Glutamatergic neuron (in vitro differentiated cells): Measurements from ENCODE around the gene LSAMP. TPM values are rescaled to one million over a fixed set of nuclear protein-coding genes. Genes with fewer than 3 reads are reported as not detected.

Source experiments
- DNase-seq: peaks from one replicate; pipeline ENCODE4 v3.0.0; 2022
- H3K27ac Mint-ChIP-seq: one replicate; pipeline ENCODE4 v1.8.0; 2020; ENCODE audit warnings: mild to moderate bottlenecking, mixed read lengths, inconsistent platforms; ENCODE audit not compliant: unreplicated experiment
- H3K27me3 Mint-ChIP-seq: one replicate; pipeline ENCODE4 v1.8.0; 2020; ENCODE audit warnings: mild to moderate bottlenecking, moderate library complexity, mixed read lengths, inconsistent platforms; ENCODE audit not compliant: unreplicated experiment
- H3K36me3 Mint-ChIP-seq: one replicate; pipeline ENCODE4 v1.8.0; 2020; ENCODE audit warnings: mild to moderate bottlenecking, mixed read lengths, inconsistent platforms; ENCODE audit not compliant: unreplicated experiment
- H3K4me1 Mint-ChIP-seq: one replicate; pipeline ENCODE4 v1.8.0; 2020; ENCODE audit warnings: mild to moderate bottlenecking, low read depth, mixed read lengths, inconsistent platforms; ENCODE audit not compliant: unreplicated experiment
- H3K4me3 Mint-ChIP-seq: one replicate; pipeline ENCODE4 v1.8.0; 2020; ENCODE audit warnings: mild to moderate bottlenecking, mixed read lengths, inconsistent platforms; ENCODE audit not compliant: unreplicated experiment
- H3K9me3 Mint-ChIP-seq: one replicate; pipeline ENCODE4 v1.8.0; 2020; ENCODE audit warnings: mild to moderate bottlenecking, moderate library complexity, mixed read lengths, inconsistent platforms; ENCODE audit not compliant: unreplicated experiment
- CTCF ChIP-seq: fragments of 200-600 bp; sonication (generic); IDR thresholded peaks from one replicate; pipeline ENCODE4 v1.5.0; 2021; ENCODE audit not compliant: partially characterized antibody, unreplicated experiment
- total RNA-seq: library from RNA; stranded (reverse); fragmentation: NEBNext Ultra II Directional; extraction: Animal tissue kit (Norgen Biotek cat#: 25700); gene quantifications from one replicate; pipeline ENCODE4 v1.2.1, GENCODE V29; 2021; ENCODE audit not compliant: unreplicated experiment

The LSAMP gene
- total RNA-seq, 1 donor from 2014 or later: 67.1 TPM

- no peak for TF ChIP-seq CTCF
- Mint-ChIP-seq H3K9me3 (peaks cover 2% of the 10 kb centered on the region), H3K27ac (no peak overlapping the region), H3K27me3 (peaks cover 2% of the 10 kb centered on the region), H3K4me3 (no peak overlapping the region), H3K4me1 (peaks cover 4% of the 10 kb centered on the region), H3K36me3 (no peaks in the 10 kb centered on the region)
- no peak for DNase-seq
Observed at GRCh38 chr3:115832265-115832664, 613.0 kb downstream of the LSAMP start.

- no peak overlapping the region for H3K4me3 Mint-ChIP-seq
- no peak for DNase-seq
- H3K36me3 Mint-ChIP-seq: no peaks in the 10 kb centered on the region
- H3K27me3 Mint-ChIP-seq: peaks cover 2% of the 10 kb centered on the region
- peaks cover 4% of the 10 kb centered on the region for H3K4me1 Mint-ChIP-seq
- H3K9me3 Mint-ChIP-seq: peaks cover 2% of the 10 kb centered on the region
- no peak overlapping the region for H3K27ac Mint-ChIP-seq
- TF ChIP-seq CTCF: no peak
Observed at GRCh38 chr3:115831864-115832263, 613.4 kb downstream of the LSAMP start.

DNA sequence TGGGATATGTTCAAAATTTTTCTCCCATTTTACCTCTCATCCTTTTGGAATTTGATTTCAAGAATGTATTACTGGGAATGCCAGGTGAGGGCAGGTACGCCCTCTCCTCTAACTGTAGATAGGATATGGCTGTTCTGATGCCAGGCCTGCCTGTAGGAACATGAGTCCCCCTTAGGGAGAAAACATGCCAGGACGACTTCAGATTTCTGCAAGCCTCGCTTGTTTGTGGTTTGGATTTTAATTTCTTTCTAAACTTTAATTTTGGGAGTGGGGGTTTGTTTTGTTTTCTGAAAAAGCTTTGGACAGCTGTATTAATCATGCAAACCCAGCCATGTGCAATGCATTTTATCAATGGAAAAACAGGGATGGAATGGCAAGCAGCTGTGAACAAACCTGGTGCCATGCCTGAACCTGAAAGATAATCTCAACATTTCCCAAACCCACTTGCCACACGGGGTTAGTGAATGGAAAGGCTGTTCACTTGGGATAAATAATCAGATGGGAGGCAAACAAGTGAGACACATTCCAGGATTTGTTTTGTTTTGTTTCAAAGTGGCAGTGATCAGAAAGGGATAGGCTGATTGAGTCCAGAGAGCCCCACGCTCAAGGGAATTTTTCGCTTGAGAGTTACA, 614.4 kb downstream of the LSAMP start:
- no peak for DNase-seq
- Mint-ChIP-seq H3K27ac (no peak overlapping the region), H3K9me3 (peaks cover 2% of the 10 kb centered on the region), H3K36me3 (no peaks in the 10 kb centered on the region), H3K4me1 (peaks cover 4% of the 10 kb centered on the region), H3K27me3 (peaks cover 2% of the 10 kb centered on the region), H3K4me3 (no peak overlapping the region)
- no peak for TF ChIP-seq CTCF

DNA sequence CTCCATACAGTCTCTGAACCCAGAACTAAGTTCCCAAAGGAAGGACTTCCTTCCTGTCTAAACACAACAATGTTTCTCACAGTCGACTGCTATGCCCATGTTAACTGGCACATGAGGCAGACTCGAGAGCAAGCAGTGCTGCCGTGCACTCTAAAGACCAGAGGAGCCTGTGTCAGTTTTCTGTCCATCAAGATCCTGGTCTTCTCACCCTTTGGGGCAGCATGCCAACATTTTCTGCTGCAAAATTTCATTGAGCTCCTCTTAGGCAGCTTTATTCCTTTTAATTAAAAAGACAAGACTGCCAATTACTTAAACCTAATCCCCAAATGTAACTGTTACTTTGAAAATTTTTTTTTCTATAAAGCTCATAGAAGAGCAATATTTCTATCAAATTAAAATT, 616.9 kb downstream of the LSAMP start:
- DNase-seq: no peak
- no peak overlapping the region for H3K27ac Mint-ChIP-seq
- peaks cover 2% of the 10 kb centered on the region for H3K9me3 Mint-ChIP-seq
- H3K4me1 Mint-ChIP-seq: peaks cover 4% of the 10 kb centered on the region
- no peak for TF ChIP-seq CTCF
- no peak overlapping the region for H3K4me3 Mint-ChIP-seq
- H3K27me3 Mint-ChIP-seq: peaks cover 2% of the 10 kb centered on the region
- H3K36me3 Mint-ChIP-seq: no peaks in the 10 kb centered on the region

DNA sequence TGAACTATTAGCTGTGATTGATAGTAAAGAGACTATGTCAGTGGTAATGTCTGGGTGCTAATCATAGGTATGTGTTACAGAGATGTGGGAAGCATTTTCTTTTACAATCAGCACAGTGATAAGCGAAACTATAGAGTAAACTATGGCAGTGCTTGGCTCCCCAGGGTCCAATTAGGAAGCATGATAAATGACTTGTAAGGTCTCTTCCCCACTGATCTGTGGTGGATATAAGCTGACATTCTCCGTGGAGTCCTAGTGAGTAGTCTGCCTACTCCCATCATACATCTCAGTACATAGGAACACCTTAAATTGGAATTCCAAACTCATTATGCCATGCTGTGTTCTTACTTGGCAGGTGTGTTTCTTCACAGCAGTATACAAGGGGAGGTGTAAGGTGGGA, 617.8 kb downstream of the LSAMP start:
- no peak for TF ChIP-seq CTCF
- no peak for DNase-seq
- H3K4me1 Mint-ChIP-seq: peaks cover 4% of the 10 kb centered on the region
- H3K4me3 Mint-ChIP-seq: no peak overlapping the region
- H3K36me3 Mint-ChIP-seq: no peaks in the 10 kb centered on the region
- no peak overlapping the region for H3K27ac Mint-ChIP-seq
- H3K9me3 Mint-ChIP-seq: peaks cover 2% of the 10 kb centered on the region
- peaks cover 2% of the 10 kb centered on the region for H3K27me3 Mint-ChIP-seq
